ENCODE measurements around the gene FBXL19.
A peak's percentile ranks its signal among the peaks of the same experiment; 100 is the strongest.
"Not testable (repeated sequence)": the region's sequence is repeated elsewhere in the genome, so short reads cannot be mapped to it uniquely, and the experiment has no call there.

The FBXL19 gene

GRCh38 chr16:30929167-30929566 lies 5.8 kb downstream of the FBXL19 start:
- no peak for TF ChIP-seq CTCF (IDR thresholded peaks at IDR 0.05; ENCODE audit: low read depth, low read length)
- H3K4me3 ChIP-seq (ENCODE audit: low read depth, low read length): no peak overlapping the region

GRCh38 chr16:30930160-30930571 lies 6.8 kb downstream of the FBXL19 start:
- no peak for TF ChIP-seq CTCF (IDR thresholded peaks at IDR 0.05; ENCODE audit: low read depth, low read length)
- H3K4me3 ChIP-seq (ENCODE audit: low read depth, low read length): no peak overlapping the region

- TF ChIP-seq CTCF (IDR thresholded peaks at IDR 0.05; ENCODE audit: low read depth, low read length): no peak
Observed at GRCh38 chr16:30931068-30931650, 7.8 kb downstream of the FBXL19 start.

GRCh38 chr16:30934827-30935557 lies 11.6 kb downstream of the FBXL19 start:
- TF ChIP-seq CTCF (IDR thresholded peaks at IDR 0.05; ENCODE audit: low read depth, low read length): peak; percentile 62
- H3K4me3 ChIP-seq (ENCODE audit: low read depth, low read length): no peak overlapping the region

More at GRCh38 chr16:30931068-30931650, 7.8 kb downstream of the FBXL19 start:
- no peak overlapping the region for H3K4me3 ChIP-seq (ENCODE audit: low read depth, low read length)

GRCh38 chr16:30937692-30938091 lies 14.3 kb downstream of the FBXL19 start:
- H3K4me3 ChIP-seq (ENCODE audit: low read depth, low read length): no peak overlapping the region
- TF ChIP-seq CTCF (IDR thresholded peaks at IDR 0.05; ENCODE audit: low read depth, low read length): no peak

- H3K4me3 ChIP-seq (ENCODE audit: low read depth, low read length): not testable (repeated sequence)
Observed at GRCh38 chr16:30939571-30939970, 16.2 kb downstream of the FBXL19 start.

GRCh38 chr16:30941600-30942425 lies 18.4 kb downstream of the FBXL19 start:
- H3K4me3 ChIP-seq (ENCODE audit: low read depth, low read length): no peak overlapping the region
- TF ChIP-seq CTCF (IDR thresholded peaks at IDR 0.05; ENCODE audit: low read depth, low read length): peak; percentile 92

Measured in WI38 (cell line).